Esophagus muscularis mucosa (tissue), 4 donors: ENCODE results near the gene NRCAM. TPM values are rescaled to one million over a fixed set of nuclear protein-coding genes. Genes with fewer than 3 reads are reported as not detected.
"Not testable (repeated sequence)": the region's sequence is repeated elsewhere in the genome, so short reads cannot be mapped to it uniquely, and the experiment has no call there.

Experiments
- DNase-seq: peaks from one replicate; pipeline ENCODE4 v3.0.0-alpha.2; 2017; ENCODE audit errors: extremely low spot score
- H3K27ac ChIP-seq, 4 donors: fragments of 200-600 bp; sonication (generic); replicated peaks in 1 of 4; 1 replicate in 3 of 4; 2 replicates in 1 of 4; pipeline ENCODE4 v1.5.1; 2016 to 2019; ENCODE audit warnings: mild to moderate bottlenecking in 1 of 4
- H3K27me3 ChIP-seq, 4 donors: fragments of 200-600 bp; sonication (generic); one replicate each; pipeline versions ENCODE4 v1.5.1 to v1.6.0; 2016 to 2019
- H3K36me3 ChIP-seq, 4 donors: fragments of 200-600 bp; sonication (generic); one replicate each; pipeline ENCODE4 v1.5.1; 2016 to 2019
- H3K4me1 ChIP-seq, 4 donors: fragments of 200-600 bp; sonication (generic); one replicate each; pipeline ENCODE4 v1.5.1; 2016 to 2019
- H3K4me3 ChIP-seq, 4 donors: fragments of 200-600 bp; sonication (generic); 1 replicate in 2 of 4; 2 replicates in 2 of 4; pipeline ENCODE4 v1.5.1; 2016 to 2019; ENCODE audit warnings: mild to moderate bottlenecking in 4 of 4, moderate library complexity in 1 of 4
- H3K9me3 ChIP-seq, 4 donors: fragments of 200-600 bp; sonication (generic); 1 replicate in 3 of 4; 2 replicates in 1 of 4; pipeline ENCODE4 v1.5.1; 2016 to 2019
- EP300 ChIP-seq: sonication (generic); formaldehyde crosslinking; IDR thresholded peaks from one replicate; pipeline ENCODE4 v1.6.1; 2017; ENCODE audit warnings: antibody characterized with exemption
- POLR2A ChIP-seq: fragments of 450-650 bp; IDR thresholded peaks from one replicate; pipeline ENCODE4 v1.6.1; 2017; ENCODE audit warnings: antibody characterized with exemption, moderate library complexity, mild to moderate bottlenecking, low read depth
- POLR2AphosphoS5 ChIP-seq, 2 donors: sonication (generic); formaldehyde crosslinking; IDR thresholded peaks; one replicate each; pipeline ENCODE4 v1.6.1; 2017; ENCODE audit warnings: antibody characterized with exemption in 2 of 2
- WGBS: methylation state at CpG from one replicate; pipeline ENCODE4 v1.1.5; 2018; 5-methylcytosine and 5-hydroxymethylcytosine counted together
- intact Hi-C: fragments of 100-400 bp; cut with DNase I; formaldehyde crosslinking; loops from one replicate; pipeline ENCODE4 v1.15.1; 2023
- total RNA-seq, 4 donors: library from RNA; depleted of rRNA; stranded (reverse); fragments of >200 nt; gene quantifications; one replicate each; pipeline versions ENCODE4 v1.1.0 to v1.2.1, GENCODE V29; 2016
- TF ChIP-seq, protein P1 (sequence below), 3 experiments: fragments of 200-600 bp in 2 of 3; fragments of 450-650 bp in 1 of 3; sonication (generic) in 2 of 3; IDR thresholded peaks; one replicate each; pipeline ENCODE4 v1.5.1; 2017 to 2019; ENCODE audit warnings: antibody characterized with exemption in 3 of 3, mild to moderate bottlenecking in 2 of 3, moderate library complexity in 1 of 3

The NRCAM gene
- total RNA-seq, 4 donors from 2014 or later: 2.9 to 5.2 (median 3.3) TPM

DNA sequence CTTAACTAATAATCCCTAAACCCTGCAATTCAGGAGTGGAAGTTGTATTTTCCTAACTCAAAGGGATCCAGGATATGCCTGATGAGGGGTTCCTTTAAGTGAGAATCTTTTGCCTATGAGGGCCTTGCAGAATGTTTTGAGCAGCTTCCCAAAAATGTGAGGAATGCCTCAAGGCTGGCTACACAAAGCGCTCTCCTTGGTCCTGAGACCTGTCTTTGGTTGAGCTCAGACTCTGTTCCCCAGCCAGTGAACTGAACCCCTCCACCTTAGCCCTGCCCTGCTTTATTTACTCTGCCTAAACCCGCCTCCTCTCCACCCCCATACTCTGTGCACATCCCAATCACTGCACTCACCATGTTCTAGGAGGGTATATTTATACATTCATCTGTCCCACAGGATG is 108.6 kb downstream of the NRCAM start:
- H3K27me3 ChIP-seq: no peaks in the 10 kb centered on the region
- H3K4me1 ChIP-seq: no peaks in the 10 kb centered on the region
- H3K4me3 ChIP-seq: no peak overlapping the region
- no peaks in the 10 kb centered on the region for H3K9me3 ChIP-seq
- 21% methylated on average over 2 of the region's 2 CpGs for whole genome bisulfite sequencing
- intact Hi-C loops: no loop called here
- DNase-seq: no peak
- no peak overlapping the region for H3K27ac ChIP-seq
- TF ChIP-seq EP300: no peak
- TF ChIP-seq POLR2A: no peak
- TF ChIP-seq, protein P1, sequence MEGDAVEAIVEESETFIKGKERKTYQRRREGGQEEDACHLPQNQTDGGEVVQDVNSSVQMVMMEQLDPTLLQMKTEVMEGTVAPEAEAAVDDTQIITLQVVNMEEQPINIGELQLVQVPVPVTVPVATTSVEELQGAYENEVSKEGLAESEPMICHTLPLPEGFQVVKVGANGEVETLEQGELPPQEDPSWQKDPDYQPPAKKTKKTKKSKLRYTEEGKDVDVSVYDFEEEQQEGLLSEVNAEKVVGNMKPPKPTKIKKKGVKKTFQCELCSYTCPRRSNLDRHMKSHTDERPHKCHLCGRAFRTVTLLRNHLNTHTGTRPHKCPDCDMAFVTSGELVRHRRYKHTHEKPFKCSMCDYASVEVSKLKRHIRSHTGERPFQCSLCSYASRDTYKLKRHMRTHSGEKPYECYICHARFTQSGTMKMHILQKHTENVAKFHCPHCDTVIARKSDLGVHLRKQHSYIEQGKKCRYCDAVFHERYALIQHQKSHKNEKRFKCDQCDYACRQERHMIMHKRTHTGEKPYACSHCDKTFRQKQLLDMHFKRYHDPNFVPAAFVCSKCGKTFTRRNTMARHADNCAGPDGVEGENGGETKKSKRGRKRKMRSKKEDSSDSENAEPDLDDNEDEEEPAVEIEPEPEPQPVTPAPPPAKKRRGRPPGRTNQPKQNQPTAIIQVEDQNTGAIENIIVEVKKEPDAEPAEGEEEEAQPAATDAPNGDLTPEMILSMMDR (IDR thresholded peaks at IDR 0.05): no peak
- TF ChIP-seq POLR2AphosphoS5 (IDR thresholded peaks at IDR 0.05): no peak
- H3K36me3 ChIP-seq: no peaks in the 10 kb centered on the region

DNA sequence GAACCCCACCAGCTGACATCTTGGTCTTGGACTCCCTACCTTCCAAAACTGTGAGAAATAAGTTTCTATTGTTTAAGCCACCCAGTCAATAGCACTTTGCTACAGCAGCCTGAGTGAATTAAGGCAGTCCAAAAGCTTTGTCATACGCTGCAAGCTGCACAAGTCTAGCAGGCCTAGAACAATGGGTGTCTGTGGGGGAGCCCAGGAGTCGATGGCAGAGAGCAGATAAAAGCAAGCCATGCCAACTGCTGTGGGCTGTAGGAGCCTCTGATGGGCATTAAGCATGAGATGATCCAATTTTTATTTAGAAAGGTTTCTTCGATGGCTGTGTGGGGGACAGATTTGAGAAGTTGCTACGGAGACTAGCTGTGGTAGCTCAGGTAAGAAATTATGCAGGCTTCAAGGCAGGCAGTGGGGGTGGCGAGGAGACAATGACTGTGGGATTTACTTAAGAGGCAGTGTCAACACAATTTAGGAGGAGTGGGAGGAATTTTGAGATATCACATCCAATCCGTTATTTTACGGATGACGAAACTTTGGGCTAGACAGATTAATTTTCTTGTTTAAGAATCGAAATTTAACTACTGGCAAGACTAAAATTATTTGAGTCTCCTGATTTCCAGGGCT is 110.4 kb downstream of the NRCAM start:
- WGBS: 79% methylated on average over 9 of the region's 9 CpGs
- no peak overlapping the region for H3K4me3 ChIP-seq
- TF ChIP-seq POLR2A (no peak), POLR2AphosphoS5 (IDR thresholded peaks at IDR 0.05) (no peak), EP300 (no peak)
- TF ChIP-seq, protein P1 (IDR thresholded peaks at IDR 0.05): no peak
- DNase-seq: no peak
- H3K27me3 ChIP-seq: no peaks in the 10 kb centered on the region
- no peaks in the 10 kb centered on the region for H3K4me1 ChIP-seq
- intact Hi-C loops: no loop called here
- H3K9me3 ChIP-seq: no peaks in the 10 kb centered on the region
- no peaks in the 10 kb centered on the region for H3K36me3 ChIP-seq
- H3K27ac ChIP-seq: no peak overlapping the region

DNA sequence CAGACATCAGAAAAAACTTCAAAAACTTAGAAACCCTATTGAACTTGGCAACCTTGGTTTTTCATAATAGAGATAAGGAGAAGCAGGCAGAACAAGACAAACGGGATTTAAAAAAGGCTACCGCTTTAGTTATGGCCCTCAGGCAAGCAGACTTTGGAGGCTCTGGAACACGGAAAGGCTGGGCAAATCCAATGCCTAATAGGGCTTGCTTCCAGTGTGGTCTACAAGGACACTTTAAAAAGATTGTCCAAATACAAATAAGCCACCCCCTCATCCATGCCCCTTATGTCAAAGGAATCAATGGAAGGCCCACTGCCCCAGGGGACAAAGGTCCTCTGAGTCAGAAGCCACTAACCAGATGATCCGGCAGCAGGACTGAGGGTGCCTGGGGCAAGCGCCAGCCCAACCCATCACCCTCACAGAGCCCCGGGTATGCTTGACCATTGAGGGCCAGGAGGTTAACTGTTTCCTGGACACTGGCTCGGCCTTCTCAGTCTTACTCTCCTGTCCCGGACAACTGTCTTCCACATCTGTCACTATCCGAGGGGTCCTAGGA is 115.3 kb downstream of the NRCAM start:
- Histone ChIP-seq H3K36me3 (no peaks in the 10 kb centered on the region), H3K27ac (no peak overlapping the region), H3K27me3 (no peaks in the 10 kb centered on the region), H3K9me3 (no peaks in the 10 kb centered on the region), H3K4me3 (no peak overlapping the region), H3K4me1 (no peaks in the 10 kb centered on the region)
- DNase-seq: no peak
- 84% methylated on average over 9 of the region's 9 CpGs for WGBS
- TF ChIP-seq EP300: no peak
- TF ChIP-seq POLR2A: no peak
- TF ChIP-seq, protein P1 (IDR thresholded peaks at IDR 0.05): no peak
- TF ChIP-seq POLR2AphosphoS5 (IDR thresholded peaks at IDR 0.05): no peak
- intact Hi-C loops: no loop called here

DNA sequence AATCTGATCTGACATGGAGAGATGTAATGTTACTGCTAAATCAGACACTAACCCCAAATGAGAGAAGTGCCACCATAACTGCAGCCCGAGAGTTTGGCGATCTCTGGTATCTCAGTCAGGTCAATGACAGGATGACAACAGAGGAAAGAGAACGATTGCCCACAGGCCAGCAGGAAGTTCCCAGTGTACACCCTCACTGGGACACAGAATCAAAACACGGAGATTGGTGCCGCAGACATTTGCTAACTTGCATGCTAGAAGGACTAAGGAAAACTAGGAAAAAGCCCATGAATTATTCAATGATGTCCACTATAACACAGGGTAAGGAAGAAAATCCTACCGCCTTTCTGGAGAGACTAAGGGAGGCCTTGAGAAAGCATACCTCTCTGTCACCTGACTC is 115.8 kb downstream of the NRCAM start:
- H3K27me3 ChIP-seq, H3K9me3 ChIP-seq, H3K36me3 ChIP-seq, H3K4me1 ChIP-seq, H3K4me3 ChIP-seq, intact Hi-C loops, H3K27ac ChIP-seq, DNase-seq: not testable (repeated sequence)
- 87% methylated on average over 6 of the region's 6 CpGs for WGBS

DNA sequence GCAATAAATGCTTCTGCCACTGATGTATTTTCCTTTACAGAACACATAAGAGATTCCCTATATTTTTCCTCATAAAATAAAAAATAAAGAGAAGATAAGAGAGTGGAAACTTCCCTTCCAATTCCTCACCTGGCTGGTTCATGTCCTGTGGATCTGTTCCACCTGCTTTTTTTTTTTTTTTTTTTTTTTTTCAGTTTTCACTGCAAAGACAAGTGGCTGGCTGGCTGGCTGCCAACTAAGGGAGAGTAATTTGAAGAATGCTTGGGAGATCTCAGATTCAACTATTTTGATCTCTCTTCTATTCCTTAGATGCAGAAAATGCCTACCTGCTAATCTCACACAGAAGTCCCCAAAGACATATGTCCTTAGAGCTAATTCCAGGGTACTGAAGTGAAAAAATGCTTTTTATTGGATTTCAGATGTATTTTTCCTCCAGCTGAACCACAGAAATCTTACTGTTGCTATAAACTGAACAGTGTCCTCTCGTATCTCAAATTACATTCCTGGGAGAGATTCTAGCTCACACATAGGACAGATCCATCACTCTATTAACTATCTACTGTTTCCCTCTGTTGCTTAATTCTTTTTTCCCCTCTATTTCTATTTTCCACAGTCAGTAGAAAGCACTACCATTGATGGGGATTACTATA is 120.8 kb downstream of the NRCAM start:
- TF ChIP-seq, protein P1 (IDR thresholded peaks at IDR 0.05): no peak
- TF ChIP-seq POLR2A: no peak
- TF ChIP-seq POLR2AphosphoS5 (IDR thresholded peaks at IDR 0.05): no peak
- TF ChIP-seq EP300: no peak
- no peaks in the 10 kb centered on the region for H3K4me1 ChIP-seq
- no peaks in the 10 kb centered on the region for H3K27me3 ChIP-seq
- H3K9me3 ChIP-seq: no peaks in the 10 kb centered on the region
- intact Hi-C loops: no loop called here
- no peak overlapping the region for H3K27ac ChIP-seq
- no peak overlapping the region for H3K4me3 ChIP-seq
- H3K36me3 ChIP-seq: no peaks in the 10 kb centered on the region
- no peak for DNase-seq
- 26% methylated on average over 1 of the region's 1 CpG for WGBS
